Measurements from ENCODE around the gene ANKRD45.

DNA sequence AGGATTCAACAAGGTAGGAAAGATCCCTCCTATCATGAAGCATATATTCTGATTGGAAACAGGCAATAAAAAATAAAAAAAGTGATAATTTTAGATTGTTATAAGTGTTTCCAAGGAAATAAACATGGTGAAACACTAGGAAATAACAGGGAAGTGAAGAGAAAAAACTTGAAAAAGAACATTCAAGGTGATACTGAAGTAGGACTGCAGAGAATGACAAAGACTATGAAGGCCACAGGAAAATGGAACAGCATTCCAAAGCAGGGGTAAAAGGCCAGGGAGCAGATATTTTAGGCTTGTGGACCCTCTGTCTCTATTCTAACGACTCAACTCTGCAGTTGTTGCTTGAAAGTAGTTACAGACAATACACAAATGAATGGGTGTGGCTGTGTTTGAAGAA, 7.9 kb downstream of the ANKRD45 start:
- TF ChIP-seq EZH2 (IDR thresholded peaks at IDR 0.05; ENCODE audit: borderline replicate concordance, low read length): no peak
- TF ChIP-seq CTCF (conservative IDR thresholded peaks at IDR 0.05 in 1 of 2, IDR thresholded peaks at IDR 0.05 in 1 of 2; ENCODE audit: extremely low read depth in 1 of 2, insufficient read depth in 1 of 2, low read depth in 1 of 2, low read length in 2 of 2): no peak

All from mammary epithelial cell (primary cell).